Uterus (tissue), 4 donors: Measurements from ENCODE around the gene SLC38A7. TPM values are rescaled to one million over a fixed set of nuclear protein-coding genes. Genes with fewer than 3 reads are reported as not detected.
"Not testable (repeated sequence)": the region's sequence is repeated elsewhere in the genome, so short reads cannot be mapped to it uniquely, and the experiment has no call there.

ENCODE experiments used
- DNase-seq, 2 donors: peaks; one replicate each; pipeline ENCODE4 v3.0.0-alpha.2; 2019 to 2020
- H3K27ac ChIP-seq, 2 donors: fragments of 200-600 bp; sonication (generic); 1 replicate in 1 of 2; 2 replicates in 1 of 2; pipeline ENCODE4 v1.5.1; 2016 to 2018
- H3K27me3 ChIP-seq, 2 donors: fragments of 200-600 bp; sonication (generic); one replicate each; pipeline ENCODE4 v1.5.1; 2018 to 2019; ENCODE audit warnings: control low read depth in 1 of 2
- H3K36me3 ChIP-seq, 2 donors: fragments of 200-600 bp; sonication (generic); one replicate each; pipeline ENCODE4 v1.5.1; 2019; ENCODE audit warnings: control low read depth in 1 of 2
- H3K4me1 ChIP-seq, 2 donors: fragments of 200-600 bp; sonication (generic); one replicate each; pipeline ENCODE4 v1.5.1; 2018 to 2019; ENCODE audit warnings: control low read depth in 1 of 2
- H3K4me3 ChIP-seq, 2 donors: fragments of 200-600 bp; sonication (generic); 1 replicate in 1 of 2; 2 replicates in 1 of 2; pipeline ENCODE4 v1.5.1; 2018 to 2019; ENCODE audit warnings: mild to moderate bottlenecking in 1 of 2
- H3K9me3 ChIP-seq, 2 donors: fragments of 200-600 bp; sonication (generic); one replicate each; pipeline ENCODE4 v1.5.1; 2019; ENCODE audit warnings: control low read depth in 1 of 2
- CTCF ChIP-seq, 4 experiments: fragments of 200-600 bp in 2 of 4; fragments of 450-650 bp in 2 of 4; sonication (generic) in 2 of 4; IDR thresholded peaks; one replicate each; pipeline ENCODE4 v1.5.1; 2016 to 2019; ENCODE audit warnings: antibody characterized with exemption in 4 of 4, mild to moderate bottlenecking in 2 of 4, moderate library complexity in 1 of 4
- POLR2A ChIP-seq, 2 donors: fragments of 450-650 bp; IDR thresholded peaks; one replicate each; pipeline ENCODE4 v1.6.1; 2016; ENCODE audit warnings: antibody characterized with exemption in 2 of 2, mild to moderate bottlenecking in 1 of 2, moderate library complexity in 1 of 2
- intact Hi-C: fragments of 100-400 bp; cut with DNase I; formaldehyde crosslinking; loops from one replicate; pipeline ENCODE4 v1.15.1; 2023; ENCODE audit warnings: low total_unique reads
- total RNA-seq, 4 donors: library from RNA; depleted of rRNA in 3 of 4; stranded (reverse); fragments of >200 nt in 3 of 4; gene quantifications; one replicate each; pipeline versions ENCODE4 v1.1.0 to v1.2.4, GENCODE V29; 2014 to 2023
- donor health status: DM: yes; HTN: yes; CAD: no.

SLC38A7 gene
- total RNA-seq, 4 donors from 2014 or later, result 6.2 to 15.5 (median 10.2) TPM

GRCh38 chr16:58640949-58641348 lies 43.6 kb downstream of the SLC38A7 start:
- Histone ChIP-seq H3K27me3 (no peaks in the 10 kb centered on the region), H3K4me1 (no peaks in the 10 kb centered on the region), H3K9me3 (no peaks in the 10 kb centered on the region), H3K36me3 (no peaks in the 10 kb centered on the region), H3K27ac (no peak overlapping the region), H3K4me3 (no peak overlapping the region)
- no peak for DNase-seq
- TF ChIP-seq POLR2A (IDR thresholded peaks at IDR 0.05), result no peak
- TF ChIP-seq CTCF (IDR thresholded peaks at IDR 0.05), result no peak
- intact Hi-C loops, result no loop called here

GRCh38 chr16:58639836-58640235 lies 44.7 kb downstream of the SLC38A7 start:
- Histone ChIP-seq H3K4me1 (no peaks in the 10 kb centered on the region), H3K4me3 (no peak overlapping the region), H3K27ac (no peak overlapping the region), H3K27me3 (no peaks in the 10 kb centered on the region), H3K36me3 (no peaks in the 10 kb centered on the region), H3K9me3 (no peaks in the 10 kb centered on the region)
- TF ChIP-seq CTCF (IDR thresholded peaks at IDR 0.05), result no peak
- no peak for TF ChIP-seq POLR2A (IDR thresholded peaks at IDR 0.05)
- no peak for DNase-seq
- intact Hi-C loops, result no loop called here

DNA sequence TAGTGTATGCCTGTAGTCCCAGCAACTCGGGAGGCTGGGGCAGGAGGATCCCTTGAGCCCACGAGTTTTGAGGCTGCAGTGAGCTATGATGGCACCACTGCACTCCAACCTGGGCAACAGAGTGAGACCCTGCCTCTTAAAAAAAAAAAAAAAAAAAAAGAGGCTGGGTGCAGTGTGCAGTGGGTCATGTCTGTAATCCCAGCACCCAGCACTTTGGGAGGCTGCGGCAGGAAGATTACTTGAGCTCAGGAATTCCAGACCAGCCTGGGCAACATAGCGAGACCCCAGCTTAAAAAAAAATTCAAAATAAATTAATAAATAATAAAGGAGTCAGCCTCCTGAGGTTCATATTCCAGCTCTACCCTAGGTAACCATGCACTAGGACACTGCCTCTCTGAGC lies 45.3 kb downstream of the SLC38A7 start:
- Histone ChIP-seq H3K9me3 (no peaks in the 10 kb centered on the region), H3K4me3 (no peak overlapping the region), H3K36me3 (no peaks in the 10 kb centered on the region), H3K27me3 (no peaks in the 10 kb centered on the region), H3K27ac (no peak overlapping the region), H3K4me1 (no peaks in the 10 kb centered on the region)
- TF ChIP-seq CTCF (IDR thresholded peaks at IDR 0.05) (no peak), POLR2A (IDR thresholded peaks at IDR 0.05) (no peak)
- DNase-seq, result no peak
- intact Hi-C loops, result no loop called here

GRCh38 chr16:58638148-58639036 lies 46.2 kb downstream of the SLC38A7 start:
- H3K4me1 ChIP-seq, result no peaks in the 10 kb centered on the region
- TF ChIP-seq POLR2A (IDR thresholded peaks at IDR 0.05) (no peak), CTCF (IDR thresholded peaks at IDR 0.05) (peak in 3 of 4 experiments; percentile 8 to 15 (median 14))
- H3K27ac ChIP-seq, result peak overlapping the region in 1 of 2 donors; percentile 5
- no peak overlapping the region for H3K4me3 ChIP-seq
- H3K27me3 ChIP-seq, result no peaks in the 10 kb centered on the region
- H3K9me3 ChIP-seq, result no peaks in the 10 kb centered on the region
- intact Hi-C loops, result no loop called here
- H3K36me3 ChIP-seq, result no peaks in the 10 kb centered on the region
- peak; percentile 41 to 43 for DNase-seq

DNA sequence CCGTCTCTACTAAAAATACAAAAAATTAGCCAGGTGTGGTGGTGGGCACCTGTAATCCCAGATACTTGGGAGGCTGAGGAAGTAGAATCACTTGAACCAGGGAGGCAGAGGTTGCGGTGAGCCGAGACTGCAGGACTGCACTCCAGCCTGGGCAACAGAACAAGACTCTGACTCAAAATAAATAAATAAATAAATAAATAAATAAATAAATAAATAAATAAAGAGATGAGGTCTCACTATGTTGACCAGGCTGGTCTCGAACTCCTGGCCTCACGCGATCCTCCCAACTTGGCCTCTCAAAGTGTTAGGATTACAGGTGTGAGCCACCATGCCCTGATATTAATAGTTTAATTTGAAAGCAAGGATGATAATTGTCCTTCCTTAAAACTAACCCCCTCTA lies 47.5 kb downstream of the SLC38A7 start:
- intact Hi-C loops, H3K36me3 ChIP-seq, H3K27me3 ChIP-seq, H3K27ac ChIP-seq, H3K4me3 ChIP-seq, H3K4me1 ChIP-seq, DNase-seq, H3K9me3 ChIP-seq: not testable (repeated sequence)
